Measurements from ENCODE around the gene HOXC4. TPM values are rescaled to one million over a fixed set of nuclear protein-coding genes. Genes with fewer than 3 reads are reported as not detected.

The HOXC4 gene
- total RNA-seq, result 0.42 TPM in 1 of 2 replicates, not detected in the other

- intact Hi-C loops (cut with micrococcal nuclease), result loop anchor here (2.0 to 5.0 kb wide), 5 partner anchors 21 to 117 kb away; partner anchors contain the start of genes HOXC13 and HOXC5
These were observed at the start of gene HOXC4 for GRCh38 chr12:54053751-54054741. Gene HOXC4, plus strand, starts transcription at chr12:54053835. Its CDS starts 88 bp downstream, at chr12:54053923.

GRCh38 chr12:54004063-54004840, 49.4 kb upstream of the HOXC4 start:
- intact Hi-C loops (cut with micrococcal nuclease), result loop anchor here (2.0 kb wide), 1 partner anchor 69 kb away; no protein-coding TSS in a partner anchor

- intact Hi-C loops (cut with micrococcal nuclease), result loop anchor here (2.0 kb wide), 1 partner anchor 70 kb away; no protein-coding TSS in a partner anchor
These were observed 48.6 kb upstream of the HOXC4 start for GRCh38 chr12:54004841-54005530.

- intact Hi-C loops (cut with micrococcal nuclease), result loop anchor here (2.0 kb wide), 1 partner anchor 71 kb away; no protein-coding TSS in a partner anchor
These were observed 48.1 kb upstream of the HOXC4 start for GRCh38 chr12:54005531-54005852.

GRCh38 chr12:54005853-54006558, 47.6 kb upstream of the HOXC4 start:
- intact Hi-C loops (cut with micrococcal nuclease), result loop anchor here (1.0 to 2.0 kb wide), 8 partner anchors 12 to 363 kb away; partner anchors contain the start of gene HOXC4

- intact Hi-C loops (cut with micrococcal nuclease), result loop anchor here (1.0 to 2.0 kb wide), 7 partner anchors 12 to 362 kb away; partner anchors contain the start of gene HOXC4
These were observed 46.9 kb upstream of the HOXC4 start for GRCh38 chr12:54006559-54007220.

GRCh38 chr12:54007538-54008259, 45.9 kb upstream of the HOXC4 start:
- intact Hi-C loops (cut with micrococcal nuclease), result loop anchor here (2.0 kb wide), 2 partner anchors 45 to 361 kb away; partner anchors contain the start of gene HOXC4

GRCh38 chr12:54008260-54008552, 45.4 kb upstream of the HOXC4 start:
- intact Hi-C loops (cut with micrococcal nuclease), result no loop called here

GRCh38 chr12:54009171-54010052, 44.2 kb upstream of the HOXC4 start:
- intact Hi-C loops (cut with micrococcal nuclease), result loop anchor here (5.0 kb wide), 1 partner anchor 32 kb away; no protein-coding TSS in a partner anchor

GRCh38 chr12:54010053-54010971, 43.3 kb upstream of the HOXC4 start:
- intact Hi-C loops (cut with micrococcal nuclease), result loop anchor here (5.0 kb wide), 1 partner anchor 33 kb away; no protein-coding TSS in a partner anchor

- intact Hi-C loops (cut with micrococcal nuclease), result loop anchor here (5.0 kb wide), 1 partner anchor 34 kb away; no protein-coding TSS in a partner anchor
These were observed 42.5 kb upstream of the HOXC4 start for GRCh38 chr12:54010972-54011664.

GRCh38 chr12:54011665-54012532, 41.7 kb upstream of the HOXC4 start:
- intact Hi-C loops (cut with micrococcal nuclease), result loop anchor here (5.0 kb wide), 1 partner anchor 35 kb away; no protein-coding TSS in a partner anchor

GRCh38 chr12:54012631-54013409, 40.8 kb upstream of the HOXC4 start:
- intact Hi-C loops (cut with micrococcal nuclease), result loop anchor here (5.0 kb wide), 1 partner anchor 36 kb away; no protein-coding TSS in a partner anchor

GRCh38 chr12:54014377-54015017, 39.1 kb upstream of the HOXC4 start:
- intact Hi-C loops (cut with micrococcal nuclease), result loop anchor here (5.0 kb wide), 1 partner anchor 37 kb away; no protein-coding TSS in a partner anchor

All from T-helper 1 cell treated with Interleukin-12 subunit alpha and Interleukin-12 subunit beta and Interleukin-4 antibody, amounts not matched to agents 30 ng/mL and 1 ng/mL, for 36 hours (primary cell).